Measurements from ENCODE around the gene MAP7D2. TPM values are rescaled to one million over a fixed set of nuclear protein-coding genes. Genes with fewer than 3 reads are reported as not detected.
A peak's percentile ranks its signal among the peaks of the same experiment; 100 is the strongest.

Gene MAP7D2
- total RNA-seq, 1 experiment from 2014 or later, result 0.15 TPM

- no TSS peak for BruUV-seq (replicated peaks)
- intact Hi-C loops (cut with micrococcal nuclease), result loop anchor here (2.0 kb wide), 1 partner anchor 86 kb away; no protein-coding TSS in a partner anchor
- Histone ChIP-seq H3K9ac (ENCODE audit: low read length) (peak within 1 kb of the TSS; percentile 47), H3K36me3 (ENCODE audit: control insufficient read depth in 1 of 2, insufficient read depth in 2 of 2, low read length in 2 of 2) (no peaks in the 10 kb centered on the region), H3K27ac (ENCODE audit: low read depth, low read length) (peak within 1 kb of the TSS; percentile 26; the same call in 1 of the 2 replicates), H3K4me3 (replicated peaks in 1 of 2; ENCODE audit: low read depth in 1 of 2, low read length in 2 of 2) (peak within 1 kb of the TSS; percentile 58 to 61), H3K9me2 (ENCODE audit: insufficient read depth) (no peaks in the 10 kb centered on the region), H3K4me2 (ENCODE audit: low read length) (peak within 1 kb of the TSS; percentile 76), H3K9me3 (ENCODE audit: control insufficient read depth in 1 of 2, insufficient read depth in 1 of 2, low read depth in 1 of 2, low read length in 2 of 2) (no peaks in the 10 kb centered on the region), H4K20me1 (ENCODE audit: insufficient read depth) (no peaks in the 10 kb centered on the region), H3K4me1 (ENCODE audit: control insufficient read depth in 1 of 2, insufficient read depth in 2 of 2, low read length in 2 of 2) (peaks cover 2 to 5% of the 10 kb centered on the region in 2 experiments; a peak in 3 of 4 replicates), H2AFZ (ENCODE audit: low read depth, low read length, poor library complexity, severe bottlenecking) (peak within 1 kb of the TSS; percentile 41), H3K27me3 (ENCODE audit: insufficient read depth, low read length) (no peaks in the 10 kb centered on the region), H3K79me2 (ENCODE audit: insufficient read depth, low read length) (0 out of 2 replicates have a peak, but pooled peaks cover 4% of the 10 kb centered on the region)
- ATAC-seq, result peak; percentile 98
- TF ChIP-seq POLR2AphosphoS5 (IDR thresholded peaks at IDR 0.05; ENCODE audit: low read depth, low read length) (0 out of 2 replicates have a peak, but pooled peaks have one; percentile 10), ELF1 (IDR thresholded peaks at IDR 0.05; ENCODE audit: borderline replicate concordance, low read depth) (no peak), CBX3 (IDR thresholded peaks at IDR 0.05; ENCODE audit: low read depth) (no peak), CEBPB (IDR thresholded peaks at IDR 0.05; ENCODE audit: low read depth) (no peak), MAX (IDR thresholded peaks at IDR 0.05) (no peak), RAD21 (IDR thresholded peaks at IDR 0.05; ENCODE audit: low read depth) (peak; percentile 64), FOSL1 (IDR thresholded peaks at IDR 0.05; ENCODE audit: low read depth) (no peak), CTCF (IDR thresholded peaks at IDR 0.05 in 2 of 3, conservative IDR thresholded peaks at IDR 0.05 in 1 of 3; ENCODE audit: borderline replicate concordance in 1 of 3, insufficient read depth in 1 of 3, low read depth in 2 of 3, low read length in 2 of 3) (peak; percentile 64 to 90 (median 70)), ZFX (IDR thresholded peaks at IDR 0.05) (peak; percentile 23; the same call in 1 of the 2 replicates), SP1 (IDR thresholded peaks at IDR 0.05; ENCODE audit: low read depth) (no peak)
- RAD21 ChIA-PET (ENCODE audit: low non-redundant PET in 1 of 2, low total read pairs in 2 of 2, uncharacterized antibody in 2 of 2, unreplicated experiment in 2 of 2), result no interaction called here
- DNase-seq (ENCODE audit: low read depth, low spot score), result peak; percentile 64
- POLR2A ChIA-PET, result no interaction called here
- CTCF ChIA-PET, result no interaction called here
Observed at GRCh38 chrX:19990556-19991349, 126.0 kb downstream of the MAP7D2 start, which contains the start of gene BCLAF3. TSS of gene BCLAF3 (minus strand) at chrX:19991061. CDS start at chrX:19970264, 20,797 bp downstream.

All from HCT116 (cell line).